A549 (cell line): ENCODE results near the gene SLC39A3.

ENCODE experiments used
- CEBPB ChIP-seq, 2 experiments: fragments of >200 bp in 1 of 2; sonication (Bioruptor Twin) in 1 of 2; formaldehyde crosslinking in 1 of 2; IDR thresholded peaks; 2 replicates each; pipeline ENCODE4 v1.6.1; 2012 to 2016
- CHD2 ChIP-seq: fragments of 150-350 bp; IDR thresholded peaks from 2 replicates; pipeline ENCODE4 v1.6.1; 2014; ENCODE audit warnings: low read length; ENCODE audit not compliant: partially characterized antibody
- CTCF ChIP-seq: fragments of >200 bp; sonication (Bioruptor Twin); formaldehyde crosslinking; IDR thresholded peaks from 3 replicates; pipeline ENCODE4 v1.5.1; 2016
- E2F6 ChIP-seq: IDR thresholded peaks from 2 replicates; pipeline ENCODE4 v1.6.1; 2012; ENCODE audit warnings: low read depth, borderline replicate concordance
- JUNB ChIP-seq: fragments of >200 bp; sonication (Bioruptor Twin); formaldehyde crosslinking; IDR thresholded peaks from 2 replicates; pipeline ENCODE4 v1.6.1; 2016
- MYC ChIP-seq: IDR thresholded peaks from 2 replicates; pipeline ENCODE4 v1.6.1; 2012; ENCODE audit warnings: mild to moderate bottlenecking, inconsistent platforms, low read length, improper control_type of control experiment, borderline replicate concordance
- POLR2A ChIP-seq: IDR thresholded peaks from 2 replicates; pipeline ENCODE4 v1.6.1; 2012; ENCODE audit warnings: mild to moderate bottlenecking, low read length
- RAD21 ChIP-seq, 2 experiments: fragments of >200 bp in 1 of 2; sonication (Bioruptor Twin) in 1 of 2; formaldehyde crosslinking in 1 of 2; IDR thresholded peaks in 1 of 2; conservative IDR thresholded peaks in 1 of 2; 2 replicates in 1 of 2; 3 replicates in 1 of 2; pipeline ENCODE4 v1.6.1; 2012 to 2018; ENCODE audit warnings: inconsistent platforms in 1 of 2
- USF2 ChIP-seq: fragments of 450-650 bp; IDR thresholded peaks from 2 replicates; pipeline ENCODE4 v1.6.1; 2014; ENCODE audit warnings: antibody characterized with exemption

GRCh38 chr19:2686360-2686759 lies 53.5 kb downstream of the SLC39A3 start:
- no peak for TF ChIP-seq CEBPB (IDR thresholded peaks at IDR 0.05)
- TF ChIP-seq CTCF: no peak
- TF ChIP-seq E2F6: no peak
- no peak for TF ChIP-seq POLR2A
- no peak for TF ChIP-seq USF2
- TF ChIP-seq MYC: no peak
- no peak for TF ChIP-seq JUNB
- no peak for TF ChIP-seq CHD2
- no peak for TF ChIP-seq RAD21 (conservative IDR thresholded peaks at IDR 0.05 in 1 of 2, IDR thresholded peaks at IDR 0.05 in 1 of 2)
